GM12878 (cell line): Measurements from ENCODE around the gene HMGB3. TPM values are rescaled to one million over a fixed set of nuclear protein-coding genes. Genes with fewer than 3 reads are reported as not detected.

Experiments
- ATAC-seq: fragments of 200-7000 bp; cut with Tn5 transposase; 3 replicates; pipeline ENCODE4 v1.9.1; 2020; ENCODE audit warnings: mild to moderate bottlenecking, moderate library complexity
- BruUV-seq: library from RNA; stranded (reverse); fragments of 400-500 nt; replicated peaks from 2 replicates; lab custom pipeline; 2021; lab: Mats Ljungman, UMichigan
- CTCF ChIA-PET: fragments of 300-600 bp; sonication (Branson Sonifier 250); formaldehyde crosslinking; extraction: SDS; loops from one replicate; lab custom pipeline; 2021; ENCODE audit warnings: inconsistent platforms; lab: Yijun Ruan, JAX
- POLR2A ChIA-PET: fragments of 350-600 bp; formaldehyde crosslinking; extraction: SDS; loops from one replicate; lab custom pipeline; 2021; ENCODE audit warnings: inconsistent platforms; lab: Charles Lee
- RAD21 ChIA-PET: fragments of 300-600 bp; sonication (Branson Sonifier 250); formaldehyde crosslinking; loops from one replicate; lab custom pipeline; 2023; ENCODE audit warnings: antibody characterized with exemption; ENCODE audit not compliant: unreplicated experiment; lab: Charles Lee
- SMC1A ChIA-PET: fragments of 300-600 bp; sonication (Branson Sonifier 250); formaldehyde crosslinking; loops from one replicate; lab custom pipeline; 2023; ENCODE audit not compliant: unreplicated experiment, uncharacterized antibody; lab: Charles Lee
- DNase-seq: peaks from one replicate; pipeline ENCODE4 v3.0.0-alpha.2; 2011; ENCODE audit warnings: low read depth, low spot score
- FAIRE-seq: peaks from 3 replicates; lab custom pipeline; 2011; peaks lifted over from hg19 to GRCh38; lab: Jason Lieb, UNC
- H2AFZ ChIP-seq: 2 replicates; pipeline ENCODE4 v1.6.0; 2011; ENCODE audit warnings: low read depth, low read length, control low read depth; ENCODE audit not compliant: control insufficient read depth
- H3K27ac ChIP-seq: 2 replicates; pipeline ENCODE4 v1.5.1; 2011; ENCODE audit warnings: control low read depth; ENCODE audit not compliant: control insufficient read depth, insufficient read depth
- H3K27me3 ChIP-seq, 2 experiments: replicated peaks in 1 of 2; 2 replicates each; pipeline versions ENCODE4 v1.6.0 to v1.6.1; 2011; ENCODE audit warnings: low read length in 1 of 2; ENCODE audit not compliant: control insufficient read depth in 2 of 2, insufficient read depth in 2 of 2
- H3K36me3 ChIP-seq, 2 experiments: 2 replicates each; pipeline ENCODE4 v1.5.1; 2011; ENCODE audit warnings: low read length in 1 of 2; ENCODE audit not compliant: control insufficient read depth in 2 of 2, insufficient read depth in 2 of 2
- H3K4me1 ChIP-seq: 2 replicates; pipeline ENCODE4 v1.6.1; 2011; ENCODE audit warnings: mild to moderate bottlenecking, low read length, moderate library complexity, mixed read lengths; ENCODE audit not compliant: control insufficient read depth, insufficient read depth
- H3K4me2 ChIP-seq: 2 replicates; pipeline ENCODE4 v1.6.0; 2011; ENCODE audit warnings: control low read depth; ENCODE audit not compliant: control insufficient read depth, insufficient read depth
- H3K4me3 ChIP-seq: fragments of 200-600 bp; sonication (generic); 2 replicates; pipeline ENCODE4 v1.5.1; 2016
- H3K79me2 ChIP-seq: 2 replicates; pipeline ENCODE4 v1.6.0; 2011; ENCODE audit warnings: low read length; ENCODE audit not compliant: control insufficient read depth, insufficient read depth
- H3K9ac ChIP-seq: 2 replicates; pipeline ENCODE4 v1.8.0; 2011; ENCODE audit warnings: low read length, control low read depth, mixed read lengths; ENCODE audit not compliant: control insufficient read depth, insufficient read depth
- H3K9me3 ChIP-seq: replicated peaks from 3 replicates; pipeline ENCODE4 v1.5.1; 2011; ENCODE audit warnings: mild to moderate bottlenecking, low read length; ENCODE audit not compliant: control insufficient read depth, insufficient read depth
- H4K20me1 ChIP-seq: 2 replicates; pipeline ENCODE4 v1.6.0; 2011; ENCODE audit not compliant: control insufficient read depth, insufficient read depth
- BACH1 ChIP-seq: fragments of 450-650 bp; IDR thresholded peaks from 2 replicates; pipeline ENCODE4 v1.6.1; 2017; ENCODE audit warnings: mild to moderate bottlenecking, borderline replicate concordance
- BHLHE40 ChIP-seq, 2 experiments: fragments of 450-650 bp in 1 of 2; IDR thresholded peaks; 2 replicates each; pipeline ENCODE4 v1.6.1; 2011 to 2017; ENCODE audit warnings: low read depth in 2 of 2, borderline replicate concordance in 1 of 2, improper control_type of control experiment in 1 of 2, low read length in 1 of 2, mild to moderate bottlenecking in 1 of 2
- FOXK2 ChIP-seq: fragments of 450-650 bp; IDR thresholded peaks from 2 replicates; pipeline ENCODE4 v1.6.1; 2017; ENCODE audit warnings: mild to moderate bottlenecking, moderate library complexity
- MAX ChIP-seq: IDR thresholded peaks from 2 replicates; pipeline ENCODE4 v1.6.1; 2012; ENCODE audit warnings: low read depth, low read length, improper control_type of control experiment
- NR2F1 ChIP-seq: fragments of 450-650 bp; conservative IDR thresholded peaks from 2 replicates; pipeline ENCODE4 v1.6.1; 2017; ENCODE audit warnings: mild to moderate bottlenecking
- REST ChIP-seq: IDR thresholded peaks from 2 replicates; pipeline ENCODE4 v1.6.1; 2012; ENCODE audit warnings: mild to moderate bottlenecking, low read depth, low read length
- USF1 ChIP-seq: IDR thresholded peaks from 2 replicates; pipeline ENCODE4 v1.6.1; 2011; ENCODE audit warnings: borderline replicate concordance, low read depth, mild to moderate bottlenecking, moderate library complexity, mixed read lengths, low read length; ENCODE audit not compliant: insufficient read depth; ENCODE audit errors: extremely low read length
- ZBTB40 ChIP-seq: fragments of 450-650 bp; IDR thresholded peaks from 2 replicates; pipeline ENCODE4 v1.6.1; 2016; ENCODE audit warnings: mild to moderate bottlenecking, moderate library complexity, borderline replicate concordance
- ZNF592 ChIP-seq: fragments of 450-650 bp; IDR thresholded peaks from 2 replicates; pipeline ENCODE4 v1.6.1; 2017; ENCODE audit warnings: mild to moderate bottlenecking, moderate library complexity
- WGBS: methylation state at CpG from one replicate; pipeline ENCODE4 v1.1.6; 2016; ENCODE audit warnings: low lambda C conversion rate; ENCODE audit not compliant: insufficient replicate concordance, insufficient coverage; ENCODE audit errors: missing lambda C conversion rate; 5-methylcytosine and 5-hydroxymethylcytosine counted together
- in situ Hi-C: fragments of 300-500 bp; cut with MboI; formaldehyde crosslinking; loops from 9 replicates; pipeline ENCODE4 v1.14.3; 2018; ENCODE audit warnings: mixed read lengths
- intact Hi-C: fragments of 100-400 bp; cut with micrococcal nuclease; formaldehyde crosslinking; loops from one replicate; pipeline ENCODE4 v1.14.2; 2022; ENCODE audit not compliant: unreplicated experiment
- polyA plus RNA-seq, 11 experiments: library from polyadenylated mRNA; depleted of rRNA in 4 of 11; unstranded in 6 of 11; stranded (reverse) in 5 of 11; fragments of >200 nt; fragmentation: Nextera tagmentation in 4 of 11; fragmentation: Illumina TruSeq in 1 of 11; extraction: Ambion mirVana in 4 of 11; extraction: Trizol in 1 of 11; gene quantifications; 1 replicate in 1 of 11; 2 replicates in 10 of 11; pipeline versions ENCODE4 v1.2.1 to v1.2.3, GENCODE V29; 2011 to 2016; ENCODE audit warnings: inconsistent platforms in 2 of 11, missing spikeins in 2 of 11, low read depth in 1 of 11
- total RNA-seq, 4 experiments: library from RNA; depleted of rRNA in 3 of 4; stranded (reverse); fragments of >200 nt in 3 of 4; fragmentation: Illumina TruSeq in 1 of 4; extraction: Trizol in 1 of 4; gene quantifications; 2 replicates each; pipeline versions ENCODE4 v1.2.1 to v1.2.3, GENCODE V29; 2013 to 2021

Gene HMGB3
- total and polyA plus RNA-seq, 10 of the 15 experiments (the other 5 are each of a cell fraction or from before 2014, with no cell fraction given), result 19.1 to 167 (median 109) TPM

- Histone ChIP-seq H3K4me1 (no peaks in the 10 kb centered on the region), H3K9me3 (no peaks in the 10 kb centered on the region), H2AFZ (no peak overlapping the region), H3K9ac (no peak overlapping the region), H3K27me3 (no peaks in the 10 kb centered on the region), H3K4me2 (no peak overlapping the region), H3K36me3 (no peaks in the 10 kb centered on the region), H3K4me3 (no peak overlapping the region), H4K20me1 (no peaks in the 10 kb centered on the region), H3K27ac (no peak overlapping the region), H3K79me2 (no peaks in the 10 kb centered on the region)
- intact Hi-C loops (no loop called here), in situ Hi-C loops (no loop called here)
- ChIA-PET RAD21 (no interaction called here), POLR2A (no interaction called here), CTCF (interaction anchor here (1.1 kb wide), 1 partner anchor 204 kb away, joined by 3 read pairs; no protein-coding TSS in a partner anchor), SMC1A (no interaction called here)
- WGBS, result 61% methylated on average over 4 of the region's 4 CpGs
- no peak for ATAC-seq
- FAIRE-seq, result no peak
- no TSS peak for BruUV-seq
- DNase-seq, result no peak
- TF ChIP-seq ZBTB40, result no peak
- TF ChIP-seq MAX, result no peak
- no peak for TF ChIP-seq ZNF592
- no peak for TF ChIP-seq FOXK2
- TF ChIP-seq BACH1, result no peak
- no peak for TF ChIP-seq NR2F1
- TF ChIP-seq BHLHE40 (IDR thresholded peaks at IDR 0.05; ENCODE audit: borderline replicate concordance in 1 of 2, low read depth in 2 of 2, low read length in 1 of 2), result no peak
- TF ChIP-seq USF1, result no peak
- no peak for TF ChIP-seq REST
These were observed 23.4 kb downstream of the HMGB3 start for GRCh38 chrX:151006410-151007109.
